ENCODE results near the gene LMAN1L. TPM values are rescaled to one million over a fixed set of nuclear protein-coding genes. Genes with fewer than 3 reads are reported as not detected.
A peak's percentile ranks its signal among the peaks of the same experiment; 100 is the strongest.

Gene LMAN1L
- total RNA-seq, 1 donor from 2014 or later: not detected

- H3K27me3 ChIP-seq: no peaks in the 10 kb centered on the region
- peak; percentile 93 to 97 (median 95) for TF ChIP-seq CTCF (IDR thresholded peaks at IDR 0.05)
- intact Hi-C loops (cut with DNase I): loop anchor here (1.0 kb wide), 2 partner anchors 18 to 29 kb away; partner anchors contain the start of gene CSK
- H3K9me3 ChIP-seq: no peaks in the 10 kb centered on the region
- no peaks in the 10 kb centered on the region for H3K4me1 ChIP-seq
- H3K27ac ChIP-seq: no peak overlapping the region
- peak; percentile 55 to 89 for DNase-seq (ENCODE audit: low spot score in 2 of 2)
- H3K4me3 ChIP-seq: no peak overlapping the region
- peaks cover 39 to 49% of the 10 kb centered on the region in 2 donors for H3K36me3 ChIP-seq
Measured at GRCh38 chr15:74799856-74800558, 12.6 kb upstream of the LMAN1L start.

- Histone ChIP-seq H3K27ac (no peak overlapping the region), H3K4me1 (no peaks in the 10 kb centered on the region), H3K9me3 (no peaks in the 10 kb centered on the region), H3K27me3 (no peaks in the 10 kb centered on the region), H3K36me3 (peaks cover 39 to 49% of the 10 kb centered on the region in 2 donors), H3K4me3 (no peak overlapping the region)
- intact Hi-C loops (cut with DNase I): loop anchor here (1.0 kb wide), 2 partner anchors 18 to 29 kb away; partner anchors contain the start of gene CSK
- no peak for DNase-seq (ENCODE audit: low spot score in 2 of 2)
- TF ChIP-seq CTCF (IDR thresholded peaks at IDR 0.05): no peak
Measured at GRCh38 chr15:74800559-74801094, 12.0 kb upstream of the LMAN1L start.

GRCh38 chr15:74801311-74801997, 11.2 kb upstream of the LMAN1L start:
- Histone ChIP-seq H3K27ac (no peak overlapping the region), H3K9me3 (no peaks in the 10 kb centered on the region), H3K27me3 (no peaks in the 10 kb centered on the region), H3K4me3 (no peak overlapping the region), H3K36me3 (peaks cover 39 to 49% of the 10 kb centered on the region in 2 donors), H3K4me1 (no peaks in the 10 kb centered on the region)
- intact Hi-C loops (cut with DNase I): no loop called here
- no peak for TF ChIP-seq CTCF (IDR thresholded peaks at IDR 0.05)
- DNase-seq (ENCODE audit: low spot score in 2 of 2): no peak

- no peak for TF ChIP-seq CTCF (IDR thresholded peaks at IDR 0.05)
- Histone ChIP-seq H3K27me3 (no peaks in the 10 kb centered on the region), H3K4me3 (no peak overlapping the region), H3K36me3 (peaks cover 39 to 49% of the 10 kb centered on the region in 2 donors), H3K4me1 (no peaks in the 10 kb centered on the region), H3K27ac (no peak overlapping the region), H3K9me3 (no peaks in the 10 kb centered on the region)
- DNase-seq (ENCODE audit: low spot score in 2 of 2): no peak
- intact Hi-C loops (cut with DNase I): no loop called here
Measured at GRCh38 chr15:74802290-74802689, 10.3 kb upstream of the LMAN1L start.

- Histone ChIP-seq H3K9me3 (no peaks in the 10 kb centered on the region), H3K27ac (no peak overlapping the region), H3K4me1 (no peaks in the 10 kb centered on the region), H3K36me3 (peaks cover 39 to 49% of the 10 kb centered on the region in 2 donors), H3K27me3 (no peaks in the 10 kb centered on the region), H3K4me3 (no peak overlapping the region)
- no peak for TF ChIP-seq CTCF (IDR thresholded peaks at IDR 0.05)
- intact Hi-C loops (cut with DNase I): no loop called here
- no peak for DNase-seq (ENCODE audit: low spot score in 2 of 2)
Measured at GRCh38 chr15:74802862-74803447, 9.7 kb upstream of the LMAN1L start.
